GM19099 (cell line): ENCODE results near the gene RGS11.

Source experiments
- POLR2A ChIP-seq: IDR thresholded peaks from 3 replicates; pipeline ENCODE4 v1.6.1; 2011; ENCODE audit warnings: low read depth; ENCODE audit not compliant: insufficient read length; ENCODE audit errors: extremely low read depth

RGS11 gene

DNA sequence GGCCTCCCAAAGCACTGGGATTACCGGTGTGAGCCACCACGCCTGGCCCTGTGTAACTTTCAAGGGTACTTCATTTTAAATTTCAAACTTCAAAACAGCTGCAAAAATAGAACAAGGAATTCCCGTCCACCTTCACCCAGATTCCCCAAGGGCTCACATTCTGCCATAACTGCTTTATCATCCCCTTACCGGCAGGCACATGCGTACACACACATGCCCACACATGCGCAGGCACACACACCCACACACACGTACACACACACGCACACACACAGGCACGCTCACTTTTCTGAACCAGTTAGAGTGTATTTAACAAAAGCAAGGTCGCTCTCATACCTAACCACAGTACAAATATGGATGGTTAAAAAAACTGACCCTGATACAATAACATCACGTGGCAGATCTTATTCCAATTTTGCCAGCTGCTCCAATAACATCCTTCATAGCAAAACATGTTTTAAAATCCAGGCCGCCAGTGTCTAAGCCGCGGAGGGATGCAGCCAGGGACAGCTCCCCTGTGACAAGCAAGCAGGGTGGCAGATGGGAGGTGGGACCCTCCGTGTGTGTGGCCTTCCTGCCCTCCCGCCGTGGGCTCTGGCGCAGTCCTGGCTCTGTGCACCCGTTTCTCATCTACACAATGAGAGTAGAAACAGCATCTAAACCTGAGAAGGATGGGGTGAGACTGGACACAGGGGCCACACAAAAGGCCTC lies 30.3 kb upstream of the RGS11 start:
- TF ChIP-seq POLR2A = no peak

DNA sequence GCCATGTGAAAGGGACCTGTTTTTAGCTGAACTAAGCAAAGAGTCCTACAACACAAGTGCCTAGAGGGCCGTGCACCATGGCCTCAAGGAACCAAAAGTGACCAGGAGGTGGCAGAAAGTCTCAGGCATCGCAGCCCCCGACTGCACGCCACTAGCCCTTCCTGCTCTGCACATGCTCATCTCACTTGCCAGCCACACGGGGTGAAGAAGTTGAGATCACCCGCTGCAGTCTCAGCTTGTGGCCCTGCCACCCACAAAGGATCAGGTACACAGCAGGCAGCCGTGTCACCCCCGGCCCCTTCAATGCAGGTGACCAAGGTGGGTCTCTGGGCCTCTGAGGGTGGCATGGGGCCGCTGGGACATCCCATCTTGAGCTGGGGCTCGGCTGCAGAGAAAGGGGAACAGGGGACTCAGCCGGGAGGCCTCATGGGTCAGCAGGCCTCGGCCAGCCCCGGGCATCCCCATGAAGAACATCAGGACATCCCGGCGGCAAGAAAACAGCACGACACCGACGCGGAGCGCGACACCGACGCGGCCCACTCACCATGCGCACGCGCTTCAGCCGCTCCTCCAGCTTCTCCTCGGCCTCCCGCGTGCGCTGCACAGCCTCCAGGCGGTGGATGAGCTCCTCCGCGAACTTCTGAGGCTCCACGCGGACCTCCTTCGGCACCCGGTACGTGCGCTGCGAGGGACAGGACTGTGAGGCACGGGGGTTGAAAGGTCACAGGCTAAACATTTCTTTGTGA lies 28.2 kb upstream of the RGS11 start:
- no peak for TF ChIP-seq POLR2A

DNA sequence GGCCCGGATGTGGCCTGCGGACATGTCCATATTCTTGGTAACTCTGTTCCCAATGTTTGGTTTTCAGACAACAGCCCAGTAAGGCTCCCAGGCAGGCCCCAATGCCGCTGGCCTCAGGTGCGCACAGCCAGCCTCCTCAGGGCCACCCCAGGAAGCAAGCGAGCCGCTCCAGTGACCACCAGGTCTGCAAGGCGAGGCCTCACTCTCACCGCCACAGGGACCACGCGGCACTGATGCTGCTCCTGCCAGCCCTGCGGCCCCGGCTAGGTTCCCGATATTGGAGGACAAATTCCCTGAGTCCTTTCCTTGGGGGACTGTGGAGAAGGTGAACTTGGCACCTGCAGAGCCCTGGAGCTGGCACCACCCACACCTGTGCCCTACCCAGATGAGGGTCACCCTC lies 26.2 kb upstream of the RGS11 start:
- TF ChIP-seq POLR2A = no peak

DNA sequence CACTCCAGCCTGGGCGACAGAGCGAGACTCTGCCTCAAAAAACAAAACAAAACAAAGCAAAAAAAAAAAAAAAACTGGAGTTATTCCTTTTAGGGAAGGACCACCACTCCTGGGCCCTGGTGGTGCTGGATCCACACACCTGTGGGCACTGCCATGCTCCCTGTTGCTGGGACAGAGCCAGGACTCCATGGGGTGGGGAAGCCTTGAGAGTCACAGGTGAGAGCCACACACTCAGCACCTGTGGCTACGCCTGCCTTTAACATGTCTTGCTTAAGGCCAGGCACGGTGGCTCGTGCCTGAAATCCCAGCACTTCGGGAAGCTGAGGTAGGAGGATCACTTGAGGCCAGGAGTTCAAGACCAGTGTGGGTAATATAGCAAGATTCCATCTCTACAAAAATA lies 25.5 kb upstream of the RGS11 start:
- no peak for TF ChIP-seq POLR2A

DNA sequence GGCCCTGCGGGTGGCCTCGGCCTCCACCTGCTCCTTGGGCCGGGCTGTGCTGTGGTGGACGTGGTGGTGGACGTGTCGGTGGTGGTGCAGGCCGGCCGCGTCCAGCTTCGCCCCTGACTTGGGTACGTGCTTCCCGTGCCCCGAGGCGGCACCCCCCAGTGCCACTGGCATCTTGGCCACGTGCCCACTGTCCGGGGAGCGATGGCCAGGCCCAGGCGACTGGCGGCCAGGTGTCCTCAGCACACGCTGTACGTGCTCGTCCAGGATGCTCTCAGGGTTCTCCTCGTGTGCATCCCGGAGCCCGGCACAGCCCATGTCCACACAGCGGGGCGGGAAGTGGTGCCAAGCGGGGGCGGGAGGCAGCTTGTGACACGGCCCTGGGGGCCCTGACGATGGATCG lies 22.1 kb upstream of the RGS11 start:
- no peak for TF ChIP-seq POLR2A

DNA sequence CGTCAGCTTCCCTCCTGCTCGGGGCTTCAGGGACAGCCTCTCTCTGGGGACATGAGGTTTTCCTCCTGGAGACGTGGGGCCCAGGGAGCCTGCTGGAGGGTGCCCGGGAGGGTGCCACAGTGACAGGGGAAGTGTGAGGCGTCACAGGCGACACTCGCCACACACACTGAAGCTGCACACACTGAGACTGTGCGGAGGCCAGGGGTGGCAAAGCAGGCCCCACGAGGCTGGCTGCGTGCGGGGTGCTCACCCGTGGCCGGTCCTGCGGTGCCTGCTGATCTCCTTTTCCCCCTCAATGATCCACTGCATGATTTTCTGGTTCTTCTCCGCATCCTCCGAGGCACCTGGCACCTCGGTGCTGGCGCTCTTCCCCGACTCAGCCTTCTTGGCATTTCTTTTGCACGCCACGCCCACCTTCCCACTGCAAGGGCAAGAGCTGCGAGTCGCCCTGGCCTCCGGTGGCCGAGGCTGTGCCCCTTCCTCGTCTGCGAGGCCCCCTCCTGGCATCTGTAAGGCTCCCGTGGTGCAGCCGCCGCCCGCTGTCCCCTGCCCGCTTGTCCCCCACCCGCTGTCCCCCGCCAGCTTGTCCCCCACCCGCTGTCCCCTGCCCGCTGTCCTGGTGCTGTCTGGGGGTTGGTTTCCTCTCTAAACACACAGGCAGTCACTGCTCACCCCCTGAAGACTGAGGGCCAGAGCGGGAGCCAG lies 21.2 kb upstream of the RGS11 start:
- no peak for TF ChIP-seq POLR2A

DNA sequence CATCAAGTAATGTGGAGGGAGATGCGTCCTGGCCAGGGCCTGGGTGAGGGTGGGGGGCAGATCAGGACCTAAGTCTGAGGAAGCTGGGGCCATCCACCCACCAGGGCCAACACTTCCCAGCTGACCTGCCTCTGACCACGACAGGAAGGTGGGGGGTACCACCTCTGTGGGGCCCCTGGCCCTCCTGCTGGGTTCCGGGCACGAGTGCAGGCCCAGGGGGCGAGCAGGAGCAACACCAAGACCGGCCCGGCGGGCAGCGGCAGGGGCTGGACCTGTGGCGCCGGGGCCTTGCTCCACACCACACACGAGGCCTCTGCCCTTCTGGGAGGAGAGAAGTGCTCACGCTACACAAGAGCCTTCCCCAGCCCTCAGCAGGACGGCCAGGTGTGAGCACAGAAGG lies 20.5 kb upstream of the RGS11 start:
- no peak for TF ChIP-seq POLR2A

DNA sequence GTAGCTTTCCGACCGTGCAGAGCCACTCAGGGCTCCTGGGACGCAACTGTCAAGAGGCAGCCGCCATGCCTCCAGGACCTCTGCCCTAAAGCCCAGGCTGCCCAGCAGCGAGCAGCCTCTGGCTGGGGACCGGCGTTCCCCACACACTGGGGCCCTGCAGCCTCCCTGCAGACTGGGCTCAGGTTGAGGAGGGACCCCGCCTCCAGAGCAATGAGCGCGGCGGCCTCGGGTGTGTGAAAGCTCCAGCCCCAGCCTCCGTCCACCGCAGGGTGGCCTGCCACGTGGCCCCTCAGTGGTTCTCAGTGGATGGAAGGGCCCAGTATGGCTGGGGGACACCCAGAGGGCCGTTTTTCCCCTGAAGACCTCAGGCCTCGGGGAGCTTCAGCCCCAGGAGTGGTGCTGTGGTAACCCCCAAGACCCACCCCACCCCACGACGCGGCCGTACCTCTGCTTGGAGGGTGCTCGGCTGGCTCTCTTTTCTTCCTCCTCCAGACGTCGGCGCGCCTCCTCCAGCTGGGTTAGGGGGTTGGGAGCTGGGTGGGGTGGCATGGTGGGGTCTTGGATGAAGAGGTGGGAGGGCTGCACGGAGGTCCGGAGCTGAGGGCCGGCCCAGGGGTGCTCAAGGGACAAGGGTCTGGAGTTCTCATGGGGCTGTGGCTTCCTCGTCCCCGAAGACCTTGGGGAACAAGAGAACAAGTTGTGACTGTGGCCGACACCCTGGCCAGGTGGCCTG lies 17.5 kb upstream of the RGS11 start:
- TF ChIP-seq POLR2A = no peak

DNA sequence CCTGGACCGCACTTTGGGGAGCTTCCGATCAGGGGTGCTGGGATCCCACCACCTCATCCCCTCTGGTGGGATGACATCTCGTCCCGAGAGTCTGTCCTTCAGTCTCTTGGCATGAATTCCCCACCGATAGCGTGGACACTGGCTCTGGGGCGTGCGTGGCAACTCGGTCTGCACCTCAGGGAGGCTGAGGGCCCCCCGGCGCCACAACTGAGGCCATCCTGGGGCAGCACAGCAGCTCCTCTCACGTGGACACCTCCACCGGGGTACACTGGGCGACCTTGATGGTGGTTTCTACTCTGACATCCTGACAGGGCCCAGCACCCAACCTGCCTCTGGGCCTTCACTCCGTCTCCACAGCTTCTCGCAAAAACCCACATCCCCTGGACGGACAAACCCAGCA lies 15.8 kb upstream of the RGS11 start:
- no peak for TF ChIP-seq POLR2A

DNA sequence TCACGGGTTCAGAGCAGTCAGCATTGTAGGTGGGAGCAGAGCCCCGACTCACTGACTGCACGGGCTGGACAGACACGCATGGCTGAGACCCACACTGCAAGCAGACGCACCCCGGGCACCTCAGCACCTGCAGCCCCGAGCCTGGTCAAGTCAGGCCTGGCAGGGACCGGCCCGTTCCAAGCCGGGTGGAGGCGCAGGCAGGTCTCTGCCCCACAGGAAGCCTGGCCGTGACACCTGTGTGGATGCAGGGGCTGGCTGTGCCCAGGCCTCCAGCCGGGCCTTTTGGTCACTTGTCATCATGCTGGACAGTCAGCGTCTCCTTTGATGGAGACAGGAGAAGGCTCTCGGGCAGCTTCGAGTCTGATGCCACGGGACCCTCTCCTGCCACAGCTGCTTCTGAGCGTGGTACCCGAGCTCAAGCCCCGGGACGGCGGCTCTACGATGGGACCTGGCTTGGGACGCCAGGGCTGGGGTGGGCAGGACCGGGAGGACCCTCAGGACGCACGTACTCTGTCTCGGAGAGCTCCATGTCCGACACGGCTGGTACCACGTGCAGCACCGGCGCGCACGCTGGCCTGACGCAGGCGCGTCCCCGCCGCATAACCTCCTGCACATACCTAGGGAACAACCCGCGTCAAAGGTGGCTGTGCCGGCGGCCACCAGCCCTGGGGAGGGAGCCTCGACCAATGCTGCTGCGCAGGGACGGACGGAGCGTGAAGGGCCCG lies 15.1 kb upstream of the RGS11 start:
- no peak for TF ChIP-seq POLR2A

DNA sequence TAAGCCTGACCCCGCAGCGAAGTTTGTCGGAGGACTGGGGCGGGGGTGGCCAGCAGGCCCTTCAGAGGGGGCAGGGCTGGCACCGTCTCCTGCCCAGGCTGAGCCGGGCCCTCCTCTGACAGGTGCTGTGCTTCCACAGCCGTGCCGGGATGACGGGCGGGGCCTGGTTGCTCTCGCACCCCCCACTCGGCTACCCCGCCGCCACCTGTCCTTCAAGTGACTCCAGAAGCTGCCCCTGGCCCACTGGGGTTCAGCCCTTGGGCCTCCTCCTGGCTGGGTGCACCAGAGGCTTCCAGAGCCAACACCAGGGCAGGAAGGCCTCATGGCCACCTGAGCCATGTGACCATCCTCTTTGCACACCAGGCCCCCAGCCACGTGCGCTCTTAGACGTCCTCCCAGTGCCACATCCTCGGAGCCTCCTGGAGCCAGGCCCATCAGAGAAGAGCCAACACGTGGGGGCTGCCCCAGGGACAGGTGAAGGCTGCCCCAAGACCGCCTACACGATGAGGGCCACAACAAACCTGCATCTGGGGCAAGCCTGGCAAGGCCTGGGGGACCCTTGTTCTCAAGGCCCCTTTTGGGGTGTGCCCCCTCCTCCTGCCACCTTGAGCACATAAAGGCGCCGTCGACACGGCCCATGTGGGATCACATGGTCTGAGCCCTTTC lies 14.4 kb upstream of the RGS11 start:
- no peak for TF ChIP-seq POLR2A

DNA sequence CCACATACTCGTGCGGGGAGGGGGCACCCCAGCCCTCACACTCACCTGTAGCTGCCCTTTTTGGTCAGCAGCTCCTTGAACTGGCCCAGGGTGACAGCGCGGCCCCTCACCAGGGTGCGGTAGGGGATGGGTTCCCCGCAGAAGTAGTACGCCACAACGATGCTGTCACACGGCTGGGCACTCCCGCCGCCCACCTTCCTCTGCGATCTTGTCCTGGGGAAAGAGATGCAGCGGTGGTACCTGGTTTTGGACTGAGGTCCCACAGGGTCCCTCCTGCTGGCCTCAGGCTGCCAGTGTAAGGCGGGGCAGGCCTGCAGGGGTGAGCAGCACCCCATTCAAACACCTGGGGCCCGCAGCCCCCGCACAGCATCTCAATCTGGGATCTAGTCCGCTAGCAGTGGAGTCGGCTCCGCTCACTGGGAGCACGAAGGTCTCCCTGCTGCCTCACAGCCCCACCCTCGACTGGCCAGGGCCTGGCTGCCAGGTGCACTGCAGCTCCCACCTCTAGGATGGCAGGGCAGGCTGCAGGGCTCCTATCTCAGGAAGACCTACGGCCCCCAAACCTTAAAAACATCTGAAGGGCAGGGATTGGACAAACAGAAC lies 13.8 kb upstream of the RGS11 start:
- TF ChIP-seq POLR2A = no peak

DNA sequence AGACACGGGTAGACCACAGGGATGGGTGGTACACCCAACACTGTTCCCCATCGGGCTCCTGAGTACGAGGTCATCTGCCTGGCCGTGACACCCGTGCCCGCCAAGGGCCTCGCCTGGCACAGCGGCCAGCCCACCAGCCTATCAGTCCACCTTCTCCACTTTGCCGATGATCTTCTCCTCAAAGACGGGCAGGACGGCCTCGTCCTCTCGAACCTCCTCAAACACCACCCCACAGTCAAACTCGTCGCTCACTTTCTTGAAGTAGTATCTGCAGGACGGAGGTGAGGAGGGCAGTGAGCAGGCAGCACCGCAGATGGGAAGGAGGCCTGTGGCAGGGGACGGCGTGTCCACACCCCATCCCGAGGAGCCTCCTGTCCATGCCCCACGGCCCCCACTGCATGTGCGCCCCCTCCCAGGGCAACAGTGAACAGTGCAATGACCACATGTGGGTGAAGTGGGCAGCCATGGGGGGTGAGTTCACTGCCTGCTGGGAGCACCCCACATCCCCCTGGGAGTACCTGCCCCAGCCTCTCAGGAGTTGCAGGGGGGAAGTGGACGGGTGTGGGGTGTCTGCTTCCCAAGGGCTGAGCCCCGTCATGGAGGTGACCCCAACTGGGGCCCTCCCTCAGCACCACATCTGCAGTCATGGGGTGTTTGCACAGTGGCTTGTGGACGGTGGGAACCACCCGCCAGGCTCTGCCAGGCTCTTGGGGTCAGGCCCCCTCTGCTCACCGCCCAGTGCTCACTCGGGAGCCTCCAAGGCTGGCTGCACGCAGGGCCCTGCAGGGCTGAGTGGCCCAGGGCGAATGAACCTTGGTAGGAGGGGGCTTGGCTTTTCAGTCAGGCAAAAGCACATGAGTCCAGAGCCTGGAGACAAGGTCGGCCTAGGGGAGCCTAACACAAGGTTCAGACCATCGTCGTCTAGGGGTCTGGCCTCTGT lies 12.5 kb upstream of the RGS11 start:
- TF ChIP-seq POLR2A = no peak

DNA sequence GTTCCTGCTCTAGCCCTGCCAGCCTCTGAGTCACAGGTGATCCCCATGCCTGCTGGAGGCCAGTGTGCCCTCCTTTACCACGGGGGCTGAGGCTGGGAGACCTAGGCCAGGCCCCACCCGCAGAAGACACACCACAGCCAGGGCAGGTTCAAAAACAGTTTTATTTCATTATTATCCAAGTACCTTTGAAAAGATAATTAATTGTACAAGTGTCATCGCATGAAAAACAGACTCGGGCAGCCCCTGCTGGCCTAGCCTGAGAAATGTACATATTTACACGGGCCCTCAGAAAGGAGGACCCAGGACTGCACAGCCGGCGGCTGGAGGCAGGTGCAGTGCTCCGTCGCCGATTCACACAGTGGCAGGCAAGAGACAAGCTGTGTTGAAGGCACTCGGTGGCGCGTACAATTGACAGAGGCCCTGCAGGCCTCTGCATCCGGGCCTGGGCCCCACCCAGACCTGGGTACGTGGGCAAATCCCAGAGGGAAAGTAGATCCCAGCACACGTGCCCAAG lies 11.6 kb upstream of the RGS11 start:
- TF ChIP-seq POLR2A = no peak
